H1 (cell line): Measurements from ENCODE around the gene AKAP8. TPM values are rescaled to one million over a fixed set of nuclear protein-coding genes. Genes with fewer than 3 reads are reported as not detected.

Experiments
- CTCF ChIA-PET: fragments of 300-600 bp; sonication (Branson Sonifier 250); formaldehyde crosslinking; loops from one replicate; lab custom pipeline; 2021; ENCODE audit not compliant: partially characterized antibody; lab: Charles Lee
- POLR2A ChIA-PET: fragments of 300-600 bp; sonication (Branson Sonifier 250); formaldehyde crosslinking; loops from one replicate; lab custom pipeline; 2021; ENCODE audit warnings: inconsistent platforms; ENCODE audit not compliant: partially characterized antibody; lab: Charles Lee
- DNase-seq, 2 experiments: peaks; one replicate each; pipeline versions ENCODE4 v3.0.0 to v3.0.0-alpha.2; 2010 to 2022; ENCODE audit warnings: low spot score in 2 of 2, low read depth in 1 of 2, mixed read lengths in 1 of 2
- FAIRE-seq: peaks from 2 replicates; lab custom pipeline; 2011; peaks lifted over from hg19 to GRCh38; lab: Jason Lieb, UNC
- H2AFZ ChIP-seq: 2 replicates; pipeline ENCODE4 v1.8.1; 2012; ENCODE audit warnings: low read length, inconsistent platforms
- H2AK5ac ChIP-seq: 2 replicates; pipeline ENCODE4 v1.6.1; 2013; ENCODE audit warnings: low read depth, low read length
- H2BK120ac ChIP-seq: replicated peaks from 2 replicates; pipeline ENCODE3; 2013; ENCODE audit warnings: low read depth, low read length, inconsistent platforms
- H2BK12ac ChIP-seq: 2 replicates; pipeline ENCODE4 v1.6.1; 2013; ENCODE audit warnings: low read depth, low read length
- H2BK15ac ChIP-seq: 2 replicates; pipeline ENCODE4 v1.6.1; 2013; ENCODE audit warnings: low read length
- H2BK20ac ChIP-seq: 2 replicates; pipeline ENCODE4 v1.6.1; 2013; ENCODE audit warnings: low read length
- H2BK5ac ChIP-seq: 2 replicates; pipeline ENCODE4 v1.6.1; 2013; ENCODE audit warnings: low read depth, low read length
- H3K14ac ChIP-seq: 2 replicates; pipeline ENCODE4 v1.6.1; 2013; ENCODE audit warnings: inconsistent platforms; ENCODE audit not compliant: insufficient read length
- H3K18ac ChIP-seq: 2 replicates; pipeline ENCODE4 v1.6.1; 2013; ENCODE audit warnings: low read length; ENCODE audit errors: extremely low read depth
- H3K23ac ChIP-seq: 2 replicates; pipeline ENCODE4 v1.6.1; 2013; ENCODE audit warnings: inconsistent platforms; ENCODE audit not compliant: insufficient read length
- H3K23me2 ChIP-seq: 2 replicates; pipeline ENCODE4 v1.6.1; 2013; ENCODE audit warnings: low read depth, low read length
- H3K27ac ChIP-seq: 2 replicates; pipeline ENCODE4 v1.6.1; 2011; ENCODE audit warnings: low read depth, low read length, inconsistent platforms
- H3K27me3 ChIP-seq, 4 experiments: replicated peaks in 1 of 4; 1 replicate in 1 of 4; 2 replicates in 3 of 4; pipeline versions ENCODE4 v1.6.1 to v1.8.1; 2011 to 2013; ENCODE audit warnings: low read length in 3 of 4, mild to moderate bottlenecking in 3 of 4, inconsistent platforms in 2 of 4, mixed read lengths in 2 of 4, moderate library complexity in 1 of 4; ENCODE audit not compliant: control insufficient read depth in 3 of 4, insufficient read depth in 3 of 4; ENCODE audit errors: extremely low read depth in 1 of 4
- H3K36me3 ChIP-seq, 4 experiments: 2 replicates each; pipeline versions ENCODE4 v1.6.1 to v1.8.1; 2011 to 2013; ENCODE audit warnings: mild to moderate bottlenecking in 4 of 4, low read length in 3 of 4, moderate library complexity in 2 of 4, control low read depth in 1 of 4, inconsistent platforms in 1 of 4; ENCODE audit not compliant: insufficient read depth in 4 of 4, control insufficient read depth in 2 of 4
- H3K4ac ChIP-seq: replicated peaks from 2 replicates; pipeline ENCODE3; 2013; ENCODE audit warnings: low read length, low read depth, mixed read lengths, inconsistent platforms; ENCODE audit not compliant: insufficient read length
- H3K4me1 ChIP-seq, 4 experiments: replicated peaks in 1 of 4; 1 replicate in 1 of 4; 2 replicates in 3 of 4; pipeline versions ENCODE4 v1.6.1 to v1.8.1; 2011 to 2013; ENCODE audit warnings: low read length in 3 of 4, inconsistent platforms in 2 of 4, mixed read lengths in 1 of 4; ENCODE audit not compliant: insufficient read depth in 4 of 4, control insufficient read depth in 3 of 4
- H3K4me2 ChIP-seq, 2 experiments: 2 replicates each; pipeline versions ENCODE4 v1.6.1 to v1.8.1; 2011 to 2013; ENCODE audit warnings: low read depth in 2 of 2, low read length in 2 of 2, control low read depth in 1 of 2, inconsistent platforms in 1 of 2, mild to moderate bottlenecking in 1 of 2; ENCODE audit not compliant: insufficient read depth in 1 of 2
- H3K4me3 ChIP-seq, 4 experiments: fragments of 200-600, 300-600 bp in 1 of 4; sonication (generic), shearing (Covaris generic), sonication (Bioruptor Twin) in 1 of 4; 2 replicates each; pipeline versions ENCODE4 v1.5.1 to v1.8.1; 2011 to 2016; ENCODE audit warnings: low read length in 4 of 4, low read depth in 3 of 4, control low read depth in 2 of 4, inconsistent platforms in 2 of 4, mild to moderate bottlenecking in 2 of 4, mixed read lengths in 1 of 4, moderate library complexity in 1 of 4; ENCODE audit not compliant: insufficient read depth in 2 of 4; ENCODE audit errors: extremely low read depth in 1 of 4
- H3K56ac ChIP-seq: replicated peaks from 2 replicates; pipeline ENCODE3; 2013; ENCODE audit warnings: low read depth, mild to moderate bottlenecking, mixed read lengths, low read length, inconsistent platforms; ENCODE audit not compliant: insufficient read length
- H3K79me1 ChIP-seq: 2 replicates; pipeline ENCODE4 v1.6.1; 2013; ENCODE audit warnings: low read depth, low read length, control low read depth
- H3K79me2 ChIP-seq, 2 experiments: 2 replicates each; pipeline versions ENCODE4 v1.6.1 to v1.8.1; 2012 to 2013; ENCODE audit warnings: low read length in 2 of 2, mild to moderate bottlenecking in 2 of 2, inconsistent platforms in 1 of 2; ENCODE audit not compliant: insufficient read depth in 2 of 2, control insufficient read depth in 1 of 2
- H3K9ac ChIP-seq, 4 experiments: replicated peaks in 1 of 4; 1 replicate in 1 of 4; 2 replicates in 3 of 4; pipeline versions ENCODE4 v1.6.1 to v1.8.1; 2011 to 2013; ENCODE audit warnings: low read depth in 3 of 4, low read length in 3 of 4, control low read depth in 2 of 4, mild to moderate bottlenecking in 2 of 4, moderate library complexity in 2 of 4, inconsistent platforms in 1 of 4; ENCODE audit errors: extremely low read depth in 1 of 4
- H3K9me3 ChIP-seq, 2 experiments: 2 replicates each; pipeline versions ENCODE4 v1.6.1 to v1.8.1; 2012 to 2013; ENCODE audit warnings: mild to moderate bottlenecking in 2 of 2, moderate library complexity in 2 of 2, control low read depth in 1 of 2, inconsistent platforms in 1 of 2, low read depth in 1 of 2, low read length in 1 of 2, mixed read lengths in 1 of 2; ENCODE audit not compliant: insufficient read depth in 2 of 2
- H4K20me1 ChIP-seq, 2 experiments: replicated peaks in 1 of 2; 2 replicates each; pipeline versions ENCODE3 to v1.8.1; 2011 to 2013; ENCODE audit warnings: inconsistent platforms in 2 of 2, low read length in 2 of 2, mild to moderate bottlenecking in 1 of 2; ENCODE audit not compliant: insufficient read depth in 2 of 2, control insufficient read depth in 1 of 2
- H4K5ac ChIP-seq: 2 replicates; pipeline ENCODE4 v1.6.1; 2013; ENCODE audit warnings: low read length, low read depth, mixed read lengths, inconsistent platforms; ENCODE audit not compliant: insufficient read length
- H4K8ac ChIP-seq: 2 replicates; pipeline ENCODE4 v1.8.0; 2013; ENCODE audit warnings: mild to moderate bottlenecking, moderate library complexity, low read length, inconsistent platforms; ENCODE audit not compliant: insufficient read depth; ENCODE audit errors: extremely low read depth
- H4K91ac ChIP-seq: replicated peaks from 2 replicates; pipeline ENCODE3; 2013; ENCODE audit warnings: low read length, mixed read lengths, inconsistent platforms; ENCODE audit not compliant: insufficient read length
- CTBP2 ChIP-seq: IDR thresholded peaks from 2 replicates; pipeline ENCODE4 v1.7.0; 2011; ENCODE audit warnings: borderline replicate concordance, mild to moderate bottlenecking, moderate library complexity, mixed read lengths, low read length; ENCODE audit not compliant: insufficient read depth, insufficient read length
- HDAC2 ChIP-seq, 2 experiments: fragments of 300-600 bp in 1 of 2; sonication (generic) in 1 of 2; IDR thresholded peaks; 2 replicates each; pipeline ENCODE4 v1.6.1; 2011 to 2012; ENCODE audit warnings: low read depth in 2 of 2, low read length in 2 of 2, mild to moderate bottlenecking in 2 of 2, moderate library complexity in 2 of 2, borderline replicate concordance in 1 of 2, inconsistent platforms in 1 of 2
- KDM1A ChIP-seq: fragments of 200-600, 300-600 bp; sonication (generic); IDR thresholded peaks from 2 replicates; pipeline ENCODE4 v1.7.1; 2016; ENCODE audit warnings: mild to moderate bottlenecking, low read length, borderline replicate concordance
- KDM4A ChIP-seq: IDR thresholded peaks from one replicate; pipeline ENCODE4 v1.7.1; 2012; ENCODE audit warnings: low read depth, mild to moderate bottlenecking, moderate library complexity, low read length, inconsistent platforms; ENCODE audit not compliant: severe bottlenecking
- SP1 ChIP-seq: IDR thresholded peaks from 2 replicates; pipeline ENCODE4 v1.6.1; 2011; ENCODE audit warnings: low read depth, low read length
- SP4 ChIP-seq: IDR thresholded peaks from 2 replicates; pipeline ENCODE4 v1.6.1; 2012; ENCODE audit warnings: low read length, inconsistent platforms
- TCF12 ChIP-seq: IDR thresholded peaks from 2 replicates; pipeline ENCODE4 v1.6.1; 2011; ENCODE audit warnings: low read depth, mild to moderate bottlenecking, low read length
- WGBS, 2 experiments: shearing (Covaris generic) in 1 of 2; methylation state at CpG; one replicate each; pipeline versions ENCODE4 v1.1.6 to v1.1.7; 2013 to 2015; ENCODE audit warnings: low lambda C conversion rate in 2 of 2, mixed read lengths in 2 of 2, inconsistent platforms in 1 of 2, low coverage in 1 of 2, missing lambda C conversion rate in 1 of 2; ENCODE audit not compliant: insufficient replicate concordance in 2 of 2, insufficient coverage in 1 of 2, insufficient read length in 1 of 2; ENCODE audit errors: extremely low coverage in 1 of 2, missing lambda C conversion rate in 1 of 2; 5-methylcytosine and 5-hydroxymethylcytosine counted together
- polyA plus RNA-seq, 7 experiments: library from polyadenylated mRNA; depleted of rRNA in 3 of 7; stranded (reverse) in 5 of 7; unstranded in 2 of 7; fragments of >200 nt in 5 of 7; fragments of 200-250 nt in 2 of 7; gene quantifications; 1 replicate in 5 of 7; 2 replicates in 1 of 7; 4 replicates in 1 of 7; pipeline versions ENCODE4 v1.2.1 to v1.2.3, GENCODE V29; 2011 to 2013; ENCODE audit warnings: missing spikeins in 2 of 7, mixed read lengths in 2 of 7
- total RNA-seq: library from RNA; stranded (reverse); fragmentation: NEBNext Ultra II Directional; extraction: Animal tissue kit (Norgen Biotek cat#: 25700); gene quantifications from 2 replicates; pipeline ENCODE4 v1.2.1, GENCODE V29; 2021
- TF ChIP-seq, protein P1 (sequence below): IDR thresholded peaks from 2 replicates; pipeline ENCODE4 v1.6.1; 2012; ENCODE audit warnings: inconsistent platforms

The AKAP8 gene
- total and polyA plus RNA-seq, 2 of the 8 experiments (the other 6 are each of a cell fraction or from before 2014, with no cell fraction given) = 17.0 to 41.0 TPM

DNA sequence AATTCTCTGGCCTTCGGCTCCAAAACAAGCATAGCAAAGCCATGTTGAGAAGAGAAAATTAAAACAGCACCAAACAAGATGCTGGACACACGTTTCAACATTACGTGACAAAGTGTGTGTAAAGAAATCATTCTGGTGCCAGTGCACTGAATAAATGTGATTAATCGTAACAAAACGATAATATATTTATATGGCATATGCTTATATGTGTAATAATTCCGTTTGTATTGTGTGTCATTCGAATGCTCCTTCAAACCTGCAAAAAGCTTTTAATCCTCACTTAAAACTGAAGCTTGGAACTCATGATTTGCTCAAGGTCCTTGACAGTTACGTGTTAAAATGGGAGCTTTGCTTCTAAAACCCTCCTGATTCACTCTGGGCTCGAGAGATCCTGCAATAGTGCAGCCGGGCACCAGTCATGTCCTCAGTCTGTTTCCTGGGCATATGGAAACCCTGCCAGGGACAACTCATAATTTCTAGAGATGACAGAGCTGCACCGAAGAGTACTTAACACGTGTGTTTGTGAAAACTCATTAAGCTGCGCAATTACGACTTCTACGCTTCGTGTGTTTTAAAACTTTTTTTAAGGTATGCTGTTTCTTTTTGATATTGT is 39.9 kb upstream of the AKAP8 start:
- no peak overlapping the region for H4K91ac ChIP-seq
- 66% methylated on average over 16 of the region's 16 CpGs; no CpG with 5 or more reads in 1 of the 2 experiments for WGBS, 2 experiments
- no peaks in the 10 kb centered on the region for H3K27me3 ChIP-seq
- no peak overlapping the region for H2BK5ac ChIP-seq
- DNase-seq = no peak
- H3K4me3 ChIP-seq = peak overlapping the region in 1 of 4 experiments; percentile 32; a peak in 1 of 8 replicates
- H3K14ac ChIP-seq = no peak overlapping the region
- H3K23ac ChIP-seq = no peak overlapping the region
- H2BK20ac ChIP-seq = no peak overlapping the region
- no peak overlapping the region for H3K27ac ChIP-seq
- no peak overlapping the region for H3K4ac ChIP-seq
- no peak overlapping the region; the same call in 1 of the 2 replicates for H3K18ac ChIP-seq
- H2BK15ac ChIP-seq = no peak overlapping the region
- ChIA-PET CTCF (interaction anchor here (0.7 to 5.1 kb wide), 32 partner anchors 9 to 322 kb away, joined by 3 to 48 read pairs (median 4); partner anchors contain the start of genes AKAP8 and WIZ), POLR2A (interaction anchor here (0.6 to 6.1 kb wide), 43 partner anchors 10 to 1035 kb away, joined by 3 to 71 read pairs (median 4); partner anchors contain the start of genes AKAP8, BRD4 and WIZ)
- no peak overlapping the region for H4K8ac ChIP-seq
- H2AFZ ChIP-seq = no peak overlapping the region
- H4K20me1 ChIP-seq = peaks cover 5 to 8% of the 10 kb centered on the region in 2 experiments
- H2BK120ac ChIP-seq = no peak overlapping the region
- H3K56ac ChIP-seq = no peak overlapping the region
- no peak overlapping the region for H2BK12ac ChIP-seq
- H2AK5ac ChIP-seq = no peak overlapping the region
- peaks cover 3 to 4% of the 10 kb centered on the region in 2 experiments; a peak in 1 of 4 replicates for H3K9me3 ChIP-seq
- H3K36me3 ChIP-seq = peaks cover 0 to 23% (median 17%) of the 10 kb centered on the region in 4 experiments; a peak in 5 of 8 replicates
- no peak for FAIRE-seq
- peak overlapping the region; percentile 57 to 76 for H3K4me2 ChIP-seq
- H3K4me1 ChIP-seq = peaks cover 0 to 4% (median 3%) of the 10 kb centered on the region in 4 experiments; a peak in 5 of 7 replicates
- no peak for TF ChIP-seq TCF12
- TF ChIP-seq SP4 = no peak
- TF ChIP-seq, protein P1, sequence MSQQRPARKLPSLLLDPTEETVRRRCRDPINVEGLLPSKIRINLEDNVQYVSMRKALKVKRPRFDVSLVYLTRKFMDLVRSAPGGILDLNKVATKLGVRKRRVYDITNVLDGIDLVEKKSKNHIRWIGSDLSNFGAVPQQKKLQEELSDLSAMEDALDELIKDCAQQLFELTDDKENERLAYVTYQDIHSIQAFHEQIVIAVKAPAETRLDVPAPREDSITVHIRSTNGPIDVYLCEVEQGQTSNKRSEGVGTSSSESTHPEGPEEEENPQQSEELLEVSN = no peak
- TF ChIP-seq CTBP2 = no peak
- no peak for TF ChIP-seq SP1
- no peak for TF ChIP-seq KDM1A
- TF ChIP-seq HDAC2 (IDR thresholded peaks at IDR 0.05; ENCODE audit: borderline replicate concordance in 1 of 2, low read depth in 2 of 2, low read length in 2 of 2) = no peak
- no peak for TF ChIP-seq KDM4A
- peaks cover 5% of the 10 kb centered on the region for H3K79me1 ChIP-seq
- peaks cover 4% of the 10 kb centered on the region; the same call in 1 of the 2 replicates for H3K23me2 ChIP-seq
- H4K5ac ChIP-seq = no peak overlapping the region
- H3K9ac ChIP-seq = no peak overlapping the region
- peaks cover 32 to 41% of the 10 kb centered on the region in 2 experiments for H3K79me2 ChIP-seq
